ENCODE results near the gene PLXNA4.

PLXNA4 gene

GRCh38 chr7:132466367-132466766 lies 109.9 kb downstream of the PLXNA4 start:
- no peak for DNase-seq

- DNase-seq = no peak
These were observed 110.8 kb downstream of the PLXNA4 start for GRCh38 chr7:132465516-132465915.

DNA sequence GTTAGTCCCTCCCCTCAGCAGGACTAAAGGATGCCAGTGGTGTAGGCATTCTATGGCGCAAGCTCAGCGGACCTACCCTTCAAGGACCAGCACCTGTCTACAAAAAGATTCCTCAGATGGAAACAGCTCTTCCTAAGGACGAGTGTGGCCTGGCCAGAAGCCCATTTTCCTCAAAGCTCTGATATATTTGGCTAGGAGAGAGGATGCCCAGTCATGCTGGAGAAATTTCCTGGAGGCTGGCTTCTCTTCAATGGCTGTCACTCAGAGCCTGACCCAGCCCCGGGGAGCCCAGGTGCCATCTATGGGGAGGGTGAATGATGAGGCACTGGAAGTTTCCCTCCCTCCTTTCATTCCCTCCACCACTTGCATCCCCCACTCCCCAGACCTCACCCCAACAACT lies 111.5 kb downstream of the PLXNA4 start:
- no peak for DNase-seq

DNA sequence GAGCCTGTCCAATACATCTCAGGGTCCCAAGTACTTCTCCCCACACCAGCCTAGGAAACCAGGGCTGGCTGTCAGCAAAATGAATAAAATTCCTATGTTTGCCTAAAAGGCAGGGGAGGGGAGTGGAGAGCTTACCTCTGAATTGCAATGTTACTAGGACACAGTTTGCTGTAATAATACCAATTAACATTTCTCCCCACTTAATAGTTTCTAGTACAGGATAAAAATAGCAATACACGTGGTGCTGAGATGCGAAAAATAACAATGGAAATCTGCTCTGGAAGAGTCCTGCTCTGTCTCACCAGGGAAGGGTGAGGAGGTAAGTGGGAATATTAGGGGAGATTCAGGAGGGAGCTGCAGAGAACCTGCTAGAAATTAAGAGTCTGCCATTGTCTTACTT lies 112.3 kb downstream of the PLXNA4 start:
- DNase-seq = no peak

GRCh38 chr7:132462478-132462877 lies 113.8 kb downstream of the PLXNA4 start:
- DNase-seq = no peak

- no peak for DNase-seq
These were observed 115.2 kb downstream of the PLXNA4 start for GRCh38 chr7:132461032-132461592.

DNA sequence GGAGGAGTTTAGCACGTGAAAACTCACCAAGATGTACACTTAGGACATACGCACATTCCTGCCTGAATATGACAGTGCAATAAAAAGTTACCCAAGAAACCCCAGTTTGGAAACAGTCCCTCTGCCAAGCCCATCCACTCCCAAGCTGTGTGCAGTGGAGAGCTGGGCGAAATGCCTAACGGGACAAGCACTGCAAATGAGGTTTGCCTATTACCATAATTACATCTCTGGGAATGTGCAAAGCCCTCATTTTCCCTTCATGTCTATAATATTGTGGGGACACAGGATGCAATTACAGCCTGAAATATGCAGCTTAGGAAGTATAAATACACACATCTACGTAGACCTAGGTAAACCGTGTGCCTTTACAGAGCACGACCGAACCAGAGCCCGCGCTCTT lies 117.5 kb downstream of the PLXNA4 start:
- DNase-seq = no peak

DNA sequence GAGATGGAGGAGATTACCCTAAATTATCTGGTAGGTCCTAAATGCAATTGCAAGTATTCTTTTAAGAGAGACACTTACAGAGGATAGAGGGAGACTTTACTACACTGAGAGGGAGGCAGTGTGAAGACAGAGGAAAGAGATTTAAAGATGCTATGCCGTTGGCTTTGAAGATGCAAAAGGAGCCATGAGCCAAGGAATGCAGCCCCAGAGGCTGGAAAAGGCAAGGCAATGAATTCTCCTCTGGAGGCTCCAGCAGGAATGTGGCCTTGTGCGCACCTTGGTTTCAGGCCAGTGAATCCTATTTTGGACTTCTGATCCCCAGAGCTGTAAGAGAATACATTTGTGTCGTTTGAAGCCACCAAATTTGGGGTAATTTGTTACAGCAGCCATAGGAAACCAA lies 118.6 kb downstream of the PLXNA4 start:
- no peak for DNase-seq

GRCh38 chr7:132456418-132456817 lies 119.9 kb downstream of the PLXNA4 start:
- DNase-seq = peak; percentile 92

DNA sequence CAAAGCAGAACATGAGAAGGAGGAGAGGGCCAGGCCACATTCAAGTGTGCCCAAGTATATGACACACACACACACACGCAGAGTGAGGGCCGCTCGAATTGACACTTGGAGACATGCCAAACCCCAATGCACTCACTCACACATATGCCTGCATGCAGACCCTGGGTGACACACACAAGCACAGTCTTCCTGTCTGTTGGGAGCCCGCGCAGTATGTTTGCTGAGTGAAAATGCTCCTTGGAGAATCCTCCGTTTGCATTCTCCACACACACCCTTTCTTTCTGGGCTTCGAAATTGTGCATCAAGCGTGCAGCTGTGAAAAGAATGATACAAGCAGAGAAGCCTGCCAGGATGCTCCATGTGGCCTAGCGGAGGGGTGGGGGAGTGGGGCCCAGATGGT lies 120.9 kb downstream of the PLXNA4 start:
- peak; percentile 72 for DNase-seq

DNA sequence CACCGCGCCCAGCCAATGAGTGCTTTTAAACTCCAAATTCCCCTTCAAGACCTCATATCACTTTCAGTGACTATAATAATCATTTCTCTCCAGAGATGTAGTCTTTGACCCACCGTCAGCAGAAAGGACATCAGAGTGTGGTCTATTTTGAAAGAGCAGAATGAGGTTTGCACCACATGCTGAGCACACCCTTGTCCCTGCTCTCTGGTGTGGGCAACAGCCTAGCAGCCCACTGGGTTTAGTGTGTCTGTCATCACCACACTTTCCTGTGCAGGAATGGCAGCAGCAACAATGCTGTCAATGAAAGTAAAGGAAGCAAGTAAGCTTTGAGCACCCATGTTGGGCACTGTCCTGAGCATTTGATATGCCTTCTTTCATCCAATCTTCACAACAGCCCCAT lies 122.4 kb downstream of the PLXNA4 start:
- no peak for DNase-seq

DNA sequence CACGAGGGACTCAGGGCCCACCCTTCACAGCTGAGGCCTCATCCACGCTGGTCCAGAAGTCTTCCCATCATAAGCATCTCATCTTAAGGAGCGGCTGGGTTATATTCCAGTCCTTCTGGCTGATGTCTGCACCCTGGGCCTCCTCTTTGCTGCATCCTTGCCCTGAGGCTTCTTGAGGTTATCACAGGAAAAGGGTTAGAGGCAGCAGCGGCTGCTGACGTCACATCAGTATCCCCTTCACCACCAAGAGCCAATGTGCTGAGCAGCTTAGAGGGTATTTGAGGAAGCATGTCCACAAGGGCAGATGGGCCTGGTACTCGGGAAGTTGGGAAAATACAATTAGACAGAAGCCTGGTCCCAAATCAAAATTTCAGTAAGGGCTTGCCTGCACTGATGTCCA lies 125.1 kb downstream of the PLXNA4 start:
- no peak for DNase-seq

- no peak for DNase-seq
These were observed 125.6 kb downstream of the PLXNA4 start for GRCh38 chr7:132450696-132451095.

GRCh38 chr7:132450188-132450587 lies 126.1 kb downstream of the PLXNA4 start:
- DNase-seq = no peak

DNA sequence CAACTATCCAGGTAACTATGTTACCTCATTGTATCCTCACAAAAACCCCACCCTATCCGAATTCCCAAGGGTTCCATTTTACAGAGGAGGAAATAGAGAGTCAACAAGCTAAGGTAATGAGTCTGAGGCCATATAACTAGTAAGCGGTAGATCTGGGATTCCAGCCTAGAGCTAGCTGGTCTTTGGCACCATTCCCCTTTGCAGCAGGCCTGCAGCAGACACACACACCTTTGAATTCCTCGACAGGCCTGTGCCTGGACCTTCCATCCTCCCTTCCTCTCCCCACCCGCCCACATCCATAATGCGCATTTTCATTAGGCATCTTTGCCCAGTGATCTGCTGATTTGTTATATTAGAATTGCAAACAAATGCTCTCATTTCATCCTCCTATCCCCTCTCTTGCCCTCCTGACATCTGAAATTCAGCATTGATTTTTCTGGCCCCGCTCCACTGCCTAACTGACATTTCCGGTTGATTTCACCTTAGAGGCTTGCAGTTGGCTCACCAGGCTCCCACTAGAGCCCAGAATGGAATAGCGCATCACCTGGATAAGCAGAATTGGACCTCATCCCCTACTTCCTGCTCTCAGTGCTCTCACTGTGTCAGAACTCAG lies 129.5 kb downstream of the PLXNA4 start:
- no peak for DNase-seq

- DNase-seq = no peak
These were observed 130.0 kb downstream of the PLXNA4 start for GRCh38 chr7:132446260-132446659.

DNA sequence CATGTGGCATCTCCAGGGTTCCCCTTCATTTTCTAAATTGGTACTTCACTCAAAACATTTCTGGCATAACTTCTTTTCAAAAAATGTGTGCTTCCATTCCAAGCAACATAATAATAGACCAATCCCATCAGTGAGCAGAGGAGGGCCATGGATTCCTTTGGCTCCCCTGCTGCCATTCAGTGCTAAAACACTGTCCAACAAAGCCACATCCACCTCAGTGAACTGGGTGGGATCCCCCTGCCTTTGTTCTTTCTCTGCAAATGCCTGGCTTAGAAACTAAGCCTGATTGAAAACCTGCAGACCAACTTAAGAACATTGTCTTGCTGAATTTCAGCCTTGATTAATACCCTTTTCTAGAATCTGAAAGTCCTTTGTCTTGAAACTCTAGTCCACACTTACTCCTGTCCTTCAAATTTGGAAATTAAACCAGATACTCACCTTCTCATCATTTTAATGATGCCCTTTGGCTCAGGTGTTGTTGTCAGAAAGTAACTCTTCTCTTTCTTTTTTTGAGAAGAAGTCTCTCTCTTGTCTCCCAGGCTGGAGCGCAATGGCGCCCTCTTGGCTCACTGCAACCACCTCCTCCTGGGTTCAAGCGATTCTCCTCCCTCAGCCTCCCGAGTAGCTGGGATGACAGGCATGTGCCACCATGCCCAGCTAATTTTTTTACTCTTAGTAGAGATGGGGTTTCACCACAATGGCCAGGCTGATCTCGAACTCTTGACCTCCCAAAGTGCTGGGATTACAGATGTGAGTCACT lies 132.3 kb downstream of the PLXNA4 start:
- no peak for DNase-seq

- peak; percentile 37 for DNase-seq
These were observed 134.3 kb downstream of the PLXNA4 start for GRCh38 chr7:132441935-132442334.

DNA sequence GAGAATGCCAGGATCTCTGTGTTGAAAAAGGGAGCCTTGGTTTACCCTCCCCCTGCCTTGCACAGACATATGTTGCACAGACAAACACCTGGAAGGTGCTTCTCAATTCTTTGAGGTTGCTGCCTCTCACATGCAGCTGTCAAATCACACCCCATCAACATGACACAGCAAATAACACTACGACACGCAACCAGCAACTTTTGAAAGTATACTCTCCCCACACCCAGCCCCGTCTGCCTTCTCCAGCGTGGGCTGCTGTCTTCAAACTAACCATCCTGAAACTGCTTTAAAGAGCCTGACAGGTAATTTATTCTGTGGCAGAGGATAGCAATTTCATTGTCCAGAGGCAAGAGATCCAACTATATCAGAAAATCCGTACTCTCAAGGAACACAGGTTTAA lies 136.1 kb downstream of the PLXNA4 start:
- no peak for DNase-seq

DNA sequence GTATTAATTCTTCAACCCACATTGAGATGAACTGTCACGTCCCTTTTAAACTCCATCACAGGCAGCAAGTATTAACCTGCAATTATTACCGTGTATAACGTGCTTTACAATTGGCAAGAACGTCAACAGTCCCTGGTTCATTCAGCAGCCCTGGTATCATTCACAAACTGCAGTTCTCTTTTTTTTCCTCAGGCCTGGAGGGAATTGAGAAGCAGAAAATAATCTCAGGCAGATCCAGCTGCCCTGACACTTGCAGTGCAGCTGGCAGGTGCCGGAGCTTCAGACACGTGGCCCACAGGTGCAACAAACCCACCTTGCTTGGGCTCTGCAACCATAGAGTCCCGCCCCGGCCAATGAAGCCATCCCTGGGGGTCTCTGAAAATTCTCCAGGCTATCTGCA lies 137.3 kb downstream of the PLXNA4 start:
- DNase-seq = no peak

GRCh38 chr7:132437730-132438129 lies 138.5 kb downstream of the PLXNA4 start:
- peak; percentile 66 for DNase-seq

DNA sequence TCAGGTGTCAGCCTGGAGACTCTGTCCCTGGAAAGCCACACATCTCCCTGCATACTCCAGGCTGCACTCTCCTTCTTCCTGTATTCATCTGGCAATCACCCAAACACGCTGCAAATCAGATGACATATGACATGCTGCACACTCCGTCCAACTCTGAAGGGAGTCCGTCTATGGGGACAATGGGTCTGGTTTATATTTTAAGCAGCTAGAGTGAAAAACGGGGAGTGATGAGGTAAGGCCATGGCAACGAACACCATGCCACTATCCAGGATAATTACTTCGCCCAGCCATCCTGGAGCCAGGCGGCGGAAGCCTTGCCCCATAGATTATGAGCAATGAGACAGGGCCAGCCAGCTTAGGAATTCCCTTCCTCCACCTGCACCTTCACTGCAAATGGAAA lies 140.1 kb downstream of the PLXNA4 start:
- peak; percentile 38 for DNase-seq

DNA sequence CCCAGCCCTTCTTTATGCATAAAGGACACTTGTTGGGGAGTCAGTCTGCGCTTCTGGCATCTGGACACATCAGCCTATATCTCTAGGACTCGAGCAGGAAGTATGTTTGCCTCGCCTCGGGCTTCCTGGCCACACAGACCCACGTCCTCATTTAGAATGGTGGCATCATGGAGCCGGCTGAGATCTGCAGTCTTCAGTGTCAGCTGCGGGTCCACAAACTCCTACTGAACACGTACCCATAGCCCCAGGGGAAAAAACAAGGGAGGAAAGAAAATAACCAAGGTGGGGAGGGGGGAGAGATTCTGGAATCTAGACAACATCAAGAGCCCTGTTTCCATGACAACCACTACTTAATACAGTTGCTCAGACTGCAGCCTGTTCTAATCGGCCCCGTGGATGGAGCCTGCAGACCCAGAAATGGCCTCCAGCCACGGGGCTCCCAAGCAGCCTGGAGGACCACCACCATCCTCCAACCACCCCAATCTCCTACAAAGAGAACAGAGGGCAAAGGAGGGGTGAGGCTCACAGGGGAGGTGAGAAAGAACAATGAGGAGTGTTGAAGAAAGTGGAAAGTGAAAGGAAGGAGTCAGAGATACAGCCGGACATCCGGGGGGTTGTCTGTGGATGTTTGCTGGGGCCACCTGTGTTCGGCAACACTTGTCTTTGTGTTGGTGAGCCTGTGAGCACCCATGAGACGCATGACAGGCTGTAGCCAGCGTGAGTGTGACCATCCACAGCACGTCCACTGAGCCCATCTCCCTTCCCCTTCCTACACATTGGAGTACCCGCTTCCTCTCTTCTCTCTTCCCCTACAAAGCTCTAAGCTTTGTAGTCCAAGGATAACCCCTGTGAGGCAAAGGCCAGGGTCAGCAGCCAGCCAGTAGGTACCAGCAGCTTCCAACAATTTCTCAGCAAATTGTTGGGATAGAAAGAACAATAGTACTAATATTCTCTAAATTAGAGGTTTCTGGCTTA lies 141.0 kb downstream of the PLXNA4 start:
- DNase-seq = peak; percentile 45

Data from hematopoietic multipotent progenitor cell treated with erythropoietin and hydrocortisone succinate and interleukin-3 and kit ligand, for 4 days (in vitro differentiated cells).